SKM-1 (cell line): ENCODE measurements around the gene LRFN5.
"Not testable (repeated sequence)": the region's sequence is repeated elsewhere in the genome, so short reads cannot be mapped to it uniquely, and the experiment has no call there.

Source experiments
- DNase-seq: peaks from one replicate; lab custom pipeline; 2025; ENCODE audit not compliant: unreplicated experiment; lab: John Stamatoyannopoulos, UW

The LRFN5 gene

DNA sequence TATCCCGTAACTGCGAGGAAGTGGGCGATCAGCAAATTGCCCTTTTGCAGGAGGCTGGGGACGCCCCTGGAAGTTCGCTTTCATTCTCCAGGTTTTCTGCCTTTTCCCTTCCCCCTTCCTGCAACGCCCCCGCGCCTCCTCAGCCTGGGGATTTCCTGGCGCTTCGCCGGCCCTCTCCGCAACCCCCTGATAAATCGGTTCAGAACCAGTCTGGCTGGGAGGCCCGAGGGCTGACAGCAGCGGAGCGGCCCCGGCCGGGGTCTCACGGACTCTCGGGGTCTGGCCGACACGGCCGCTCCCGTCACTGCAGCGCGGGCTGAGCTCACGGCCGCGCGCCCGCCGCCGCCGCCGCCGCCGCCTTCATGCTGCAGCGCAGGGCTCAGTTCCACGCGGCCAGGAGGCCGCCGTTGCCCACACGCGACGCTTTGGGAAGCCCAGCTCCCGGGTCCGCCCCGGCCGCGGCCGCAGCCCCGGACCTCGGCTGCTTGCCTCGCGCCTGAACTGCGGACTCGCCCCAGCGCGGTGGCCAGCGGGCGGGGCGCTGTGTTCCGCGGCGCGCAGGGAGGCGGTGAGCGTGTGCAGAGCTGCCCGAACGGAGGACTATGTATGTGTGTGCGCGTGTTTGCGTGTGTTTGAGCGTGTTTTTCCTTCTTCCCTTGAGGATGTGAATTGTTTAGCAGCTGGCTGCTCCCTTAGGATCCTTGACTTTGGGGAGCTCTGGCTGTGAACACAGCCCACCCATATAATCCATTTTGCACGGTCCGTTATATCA lies at the start of gene LRFN5:
Gene LRFN5 (plus strand): TSS at position 345 of the 772 bp plus-strand sequence.
- DNase-seq = no peak

DNA sequence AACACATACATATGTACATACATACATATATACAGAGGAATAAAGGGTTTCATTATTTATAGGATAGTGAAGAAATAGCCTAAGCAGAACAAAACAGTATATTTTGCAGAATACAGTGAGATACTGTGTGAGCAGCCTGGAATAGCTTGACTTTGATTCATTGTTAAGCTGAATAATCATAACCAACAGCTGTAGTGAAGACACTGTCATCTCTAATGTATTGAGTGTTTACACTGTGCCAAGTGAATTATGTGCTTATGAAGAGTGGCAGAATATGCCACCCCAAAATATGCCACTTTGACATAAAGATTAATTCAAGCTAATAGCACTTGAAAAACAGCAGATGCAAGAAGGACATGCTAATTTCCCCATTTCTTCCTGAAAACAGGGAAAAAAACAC lies 48.2 kb upstream of the LRFN5 start:
- no peak for DNase-seq

DNA sequence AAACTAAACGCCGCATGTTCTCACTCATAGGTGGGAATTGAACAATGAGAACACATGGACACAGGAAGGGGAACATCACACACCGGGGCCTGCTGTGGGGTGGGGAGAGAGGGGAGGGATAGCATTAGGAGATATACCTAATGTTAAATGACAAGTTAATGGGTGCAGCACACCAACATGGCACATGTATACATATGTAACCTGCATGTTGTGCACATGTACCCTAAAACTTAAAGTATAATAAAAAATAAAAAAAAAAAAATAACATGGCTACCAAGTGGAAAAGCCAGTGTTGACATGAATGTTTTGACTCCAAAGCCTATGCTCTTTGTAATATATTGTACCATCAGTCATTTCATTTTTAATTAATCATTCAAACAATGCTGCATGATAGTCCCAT lies 39.8 kb upstream of the LRFN5 start:
- not testable (repeated sequence) for DNase-seq

DNA sequence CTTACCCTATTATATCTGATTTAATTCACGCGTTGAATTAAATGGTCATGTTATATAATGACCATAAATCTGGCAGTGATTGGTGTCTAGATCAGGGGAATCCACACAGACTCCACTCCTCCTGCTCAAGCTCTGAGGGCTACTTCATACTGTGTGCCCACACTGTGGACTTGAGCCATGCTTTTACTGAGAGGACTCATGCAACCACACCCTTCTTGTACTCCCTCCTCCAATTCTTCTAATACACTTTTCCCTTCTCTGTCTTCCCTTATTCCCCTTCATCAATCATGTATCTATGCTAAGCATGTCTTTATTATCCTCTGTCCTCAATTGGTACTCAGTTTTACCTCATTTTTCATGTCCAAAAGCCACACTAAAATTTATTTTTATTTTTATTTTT lies 37.7 kb upstream of the LRFN5 start:
- DNase-seq = no peak

DNA sequence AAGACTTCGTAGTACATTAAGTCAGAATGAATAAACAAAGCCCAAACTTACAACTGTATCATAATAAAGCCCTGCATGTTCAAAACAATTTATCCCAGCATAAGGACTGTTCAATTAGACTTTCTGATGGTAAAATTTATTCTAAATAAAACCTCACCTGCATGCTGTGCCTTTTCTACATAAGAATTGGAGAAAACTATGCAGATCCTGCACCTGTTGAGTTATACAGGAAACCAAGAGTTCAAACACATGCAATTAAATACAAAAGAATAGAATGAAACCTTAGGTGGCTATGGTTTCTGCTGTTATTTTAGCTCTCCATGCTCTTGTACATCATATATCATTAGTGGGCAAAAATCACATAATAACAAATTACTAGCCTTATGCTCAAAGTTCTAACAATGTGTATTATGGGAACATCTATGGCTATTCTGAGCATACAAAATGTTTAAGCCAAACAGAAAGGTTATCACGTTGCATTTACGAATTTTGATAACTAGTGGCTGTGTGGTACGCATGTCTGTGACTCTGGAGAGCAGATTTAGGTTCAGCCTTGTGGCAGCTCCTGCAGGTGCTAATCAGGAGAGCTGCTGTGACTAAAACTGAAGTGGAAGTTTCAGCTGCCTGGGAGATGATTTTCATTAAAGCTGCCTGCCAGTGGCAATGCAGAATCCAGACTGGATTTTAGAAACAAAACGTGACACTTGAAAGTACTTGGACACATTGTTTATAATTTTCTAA lies 36.1 kb upstream of the LRFN5 start:
- DNase-seq = no peak

GRCh38 chr14:41586237-41586636 lies 20.4 kb upstream of the LRFN5 start:
- no peak for DNase-seq

- no peak for DNase-seq
Measured at GRCh38 chr14:41597647-41598046, 9.0 kb upstream of the LRFN5 start.

DNA sequence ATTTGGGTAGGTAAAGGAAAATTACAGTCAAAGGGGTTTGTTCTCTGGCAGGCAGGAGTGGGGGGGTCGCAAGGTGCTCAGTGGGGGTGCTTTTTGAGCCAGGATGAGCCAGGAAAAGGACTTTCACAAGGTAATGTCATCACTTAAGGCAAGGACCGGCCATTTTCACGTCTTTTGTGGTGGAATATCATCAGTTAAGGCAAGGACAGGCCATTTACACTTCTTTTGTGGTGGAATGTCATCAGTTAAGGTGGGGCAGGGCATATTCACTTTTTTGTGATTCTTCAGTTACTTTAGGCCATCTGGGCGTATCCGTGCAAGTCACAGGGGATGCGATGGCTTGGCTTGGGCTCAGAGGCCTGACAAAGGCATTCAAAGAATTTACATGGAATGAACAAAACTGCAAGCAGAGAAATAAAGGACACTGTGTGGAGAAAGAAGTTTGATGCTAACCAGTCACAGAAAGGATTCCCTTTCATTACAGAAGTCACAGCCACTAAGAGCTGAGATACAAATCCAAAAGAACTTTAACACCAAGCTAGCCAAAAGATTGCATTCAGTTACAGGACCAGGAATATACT lies 6.8 kb upstream of the LRFN5 start:
- not testable (repeated sequence) for DNase-seq

- DNase-seq = no peak
Measured at GRCh38 chr14:41604721-41605531, 1.8 kb upstream of the LRFN5 start.

DNA sequence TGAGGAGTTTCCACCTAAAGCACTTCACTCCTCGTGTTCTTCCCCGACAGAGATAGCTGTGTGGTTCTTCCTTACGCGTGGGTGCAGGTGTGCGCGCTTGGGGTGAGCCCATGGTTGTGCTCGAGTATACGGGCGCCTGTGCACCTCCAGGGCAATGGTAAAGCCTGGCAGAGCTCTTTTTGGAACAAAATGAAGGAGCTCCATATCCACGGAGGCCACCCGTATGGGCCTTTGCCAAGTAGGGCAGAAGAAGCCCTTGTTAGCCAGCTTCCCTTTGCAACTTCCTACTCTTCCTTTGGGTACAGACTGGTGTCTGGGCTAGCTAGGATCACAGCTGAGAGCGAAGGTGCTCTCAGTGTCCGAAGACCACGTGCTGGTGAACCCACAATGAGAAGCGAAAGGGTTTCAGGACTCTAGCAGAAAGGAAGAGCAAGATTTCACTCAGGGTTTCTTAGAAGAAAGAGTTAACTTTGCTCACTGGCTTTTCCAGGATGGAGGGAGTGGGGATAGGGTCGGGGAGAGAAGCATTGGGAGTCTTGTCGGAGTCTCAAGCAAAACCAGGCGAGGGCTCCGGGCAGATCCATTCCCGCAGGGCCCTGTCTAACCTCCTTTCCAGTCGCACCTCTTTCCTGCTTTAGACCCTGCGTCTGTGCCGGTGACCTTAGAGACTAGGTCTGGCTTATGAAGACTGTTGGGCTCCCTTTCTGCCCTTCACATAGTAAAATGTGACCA lies 960 bp upstream of the LRFN5 start:
- DNase-seq = no peak

- DNase-seq = no peak
Measured at GRCh38 chr14:41606282-41606531, 469 bp upstream of the LRFN5 start.

DNA sequence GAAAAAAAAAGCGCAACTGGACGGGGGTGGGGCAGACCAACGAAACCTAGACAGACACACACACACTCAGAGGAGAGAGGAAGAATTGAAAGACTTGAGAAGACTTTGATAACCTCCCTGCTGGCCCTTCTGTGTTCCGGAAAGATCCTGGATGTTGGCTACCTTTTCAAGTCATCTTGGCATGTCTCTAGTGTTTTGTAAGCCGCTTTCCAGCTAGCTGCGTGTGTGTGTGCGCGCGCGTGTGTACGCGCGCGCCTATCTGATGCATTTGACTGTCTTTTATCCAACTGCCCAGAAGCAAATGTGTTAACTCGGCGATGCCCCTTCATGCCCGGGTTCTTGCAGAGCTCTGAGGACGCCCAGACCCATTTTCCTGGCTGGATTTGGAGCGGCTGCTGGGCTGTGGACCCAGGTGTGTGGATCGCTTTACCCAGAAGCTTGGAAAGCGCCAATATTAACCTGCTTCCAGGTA lies 664 bp downstream of the LRFN5 start:
- DNase-seq = no peak

GRCh38 chr14:41607966-41608663 lies 1.4 kb downstream of the LRFN5 start:
- no peak for DNase-seq

GRCh38 chr14:41608681-41609390 lies 2.2 kb downstream of the LRFN5 start:
- no peak for DNase-seq

GRCh38 chr14:41609704-41610183 lies 3.1 kb downstream of the LRFN5 start:
- no peak for DNase-seq

DNA sequence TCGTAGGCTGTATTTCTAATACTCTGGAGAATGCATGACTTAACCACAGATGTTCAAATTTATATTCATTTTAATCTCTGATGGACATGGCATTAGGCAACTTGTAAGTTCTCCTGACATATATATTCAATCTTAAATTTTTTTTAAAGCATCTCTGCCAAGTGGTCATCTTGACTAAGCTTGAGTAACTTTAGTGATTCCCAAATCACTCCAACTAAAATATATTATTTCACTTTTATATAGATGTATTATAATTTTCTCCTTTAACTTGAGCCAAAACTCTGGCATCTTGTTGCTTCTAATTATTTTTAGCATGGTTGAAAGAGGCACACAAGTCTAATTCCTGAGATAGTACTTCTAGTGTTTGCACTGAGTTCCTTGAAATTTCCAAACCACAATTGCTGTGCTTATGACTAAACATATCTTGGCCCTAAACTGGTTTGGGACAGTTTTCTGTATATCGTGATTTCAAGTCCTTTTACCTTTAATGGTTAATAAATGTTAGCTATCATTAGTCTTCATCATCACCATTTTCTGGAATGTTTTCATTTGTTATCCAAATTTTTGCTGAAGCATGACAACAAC lies 8.4 kb downstream of the LRFN5 start:
- no peak for DNase-seq

- no peak for DNase-seq
Measured at GRCh38 chr14:41623736-41624135, 17.1 kb downstream of the LRFN5 start.

DNA sequence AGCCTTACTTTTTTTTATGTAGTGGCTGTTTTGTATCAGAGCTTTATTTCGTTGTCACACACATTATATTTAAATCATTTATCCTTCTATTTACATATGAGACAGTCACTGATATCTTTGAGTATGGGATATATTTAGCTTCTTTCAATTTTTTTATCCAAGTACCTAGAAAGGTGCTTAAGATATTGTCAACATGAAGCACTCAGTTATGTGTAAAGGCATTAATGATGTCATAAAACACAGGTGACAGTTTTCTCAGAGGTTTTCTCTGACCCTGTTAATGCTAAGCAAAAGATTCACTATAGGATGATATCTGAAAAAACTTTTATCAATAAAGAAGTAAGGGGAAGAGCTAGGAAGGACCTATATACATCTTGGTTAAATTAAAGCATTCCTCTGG lies 23.2 kb downstream of the LRFN5 start:
- DNase-seq = no peak

DNA sequence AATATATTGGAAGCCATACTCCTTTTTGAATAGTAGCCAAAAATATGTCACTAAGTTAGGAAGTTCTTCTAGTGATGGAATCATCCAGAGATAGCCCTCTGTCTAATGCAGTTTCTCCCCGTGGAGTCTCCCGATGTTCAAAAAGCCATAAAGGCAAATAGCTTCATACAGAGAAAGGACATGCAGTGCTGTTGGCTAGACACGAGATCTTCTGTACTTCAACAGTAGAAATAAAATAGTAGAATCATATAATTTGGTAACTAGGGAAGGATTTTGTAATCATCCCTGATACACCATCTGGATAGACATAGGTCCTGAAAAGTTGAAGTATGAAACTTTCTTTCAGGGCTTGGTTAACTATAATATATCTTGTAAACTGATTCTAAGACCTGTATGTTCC lies 27.6 kb downstream of the LRFN5 start:
- DNase-seq = no peak
